Upper lobe of right lung (tissue), 1 donor: ENCODE results near the gene MRPL16. TPM values are rescaled to one million over a fixed set of nuclear protein-coding genes. Genes with fewer than 3 reads are reported as not detected.

Experiments used
- total RNA-seq: library from RNA; stranded (reverse); fragmentation: NEBNext Ultra II Directional; extraction: Animal tissue kit (Norgen Biotek cat#: 25700); gene quantifications from one replicate; pipeline ENCODE4 v1.2.1, GENCODE V29; 2021
- donor health status: DM: no; HTN: yes; CAD: no; lungs with severe emphysema.

The MRPL16 gene
- total RNA-seq, 1 donor from 2014 or later = 30.1 TPM

Other genes starting within 250 kb of the MRPL16 start
- 39.9 TPM for gene OSBP, start 195.0 kb downstream of the MRPL16 start, total RNA-seq
- gene PATL1, start 141.7 kb downstream of the MRPL16 start, total RNA-seq = 35.9 TPM
- not detected for gene OR10V1, start 96.9 kb downstream of the MRPL16 start, total RNA-seq
- gene STX3, start 55.4 kb downstream of the MRPL16 start, total RNA-seq = 75.1 TPM
- gene CBLIF, start 34.7 kb upstream of the MRPL16 start, total RNA-seq = not detected
- gene TCN1, start 55.7 kb upstream of the MRPL16 start, total RNA-seq = not detected
- gene OOSP3, start 68.0 kb upstream of the MRPL16 start, total RNA-seq = not detected
- gene OOSP1, start 127.7 kb upstream of the MRPL16 start, total RNA-seq = not detected
- gene OOSP4A, start 153.3 kb upstream of the MRPL16 start, total RNA-seq = not detected
- not detected for gene OOSP4B, start 206.4 kb upstream of the MRPL16 start, total RNA-seq
- gene OOSP2, start 229.6 kb upstream of the MRPL16 start, total RNA-seq = not detected
- not detected for gene MS4A3, start 245.9 kb upstream of the MRPL16 start, total RNA-seq